Measurements from ENCODE around the gene KRTAP21-2.
"Not testable (repeated sequence)": the region's sequence is repeated elsewhere in the genome, so short reads cannot be mapped to it uniquely, and the experiment has no call there.

KRTAP21-2 gene

GRCh38 chr21:30747159-30747558, at the start of gene KRTAP21-2:
TSS of gene KRTAP21-2 (minus strand) at chr21:30747259. CDS start at chr21:30747202, 57 bp downstream.
- no peak for DNase-seq (ENCODE audit: low read depth, low spot score)

- no peak for DNase-seq (ENCODE audit: low read depth, low spot score)
These were observed 46.7 kb upstream of the KRTAP21-2 start for GRCh38 chr21:30793581-30794314.

- DNase-seq (ENCODE audit: low read depth, low spot score) = no peak
These were observed 32.2 kb upstream of the KRTAP21-2 start for GRCh38 chr21:30779249-30779648.

GRCh38 chr21:30769724-30770431, 22.8 kb upstream of the KRTAP21-2 start:
- no peak for DNase-seq (ENCODE audit: low read depth, low spot score)

GRCh38 chr21:30760776-30761175, 13.7 kb upstream of the KRTAP21-2 start:
- no peak for DNase-seq (ENCODE audit: low read depth, low spot score)

- no peak for DNase-seq (ENCODE audit: low read depth, low spot score)
These were observed 11.2 kb upstream of the KRTAP21-2 start for GRCh38 chr21:30758306-30758705.

GRCh38 chr21:30755328-30755727, 8.3 kb upstream of the KRTAP21-2 start, which contains the start of gene KRTAP21-1:
TSS of gene KRTAP21-1 (minus strand) at chr21:30755428. CDS start at chr21:30755378, 50 bp downstream.
- DNase-seq (ENCODE audit: low read depth, low spot score) = not testable (repeated sequence)

- no peak for DNase-seq (ENCODE audit: low read depth, low spot score)
These were observed 6.6 kb downstream of the KRTAP21-2 start for GRCh38 chr21:30740462-30740861.

GRCh38 chr21:30733026-30733425, 14.0 kb downstream of the KRTAP21-2 start:
- DNase-seq (ENCODE audit: low read depth, low spot score) = no peak

- no peak for DNase-seq (ENCODE audit: low read depth, low spot score)
These were observed 20.3 kb downstream of the KRTAP21-2 start for GRCh38 chr21:30726726-30727125.

GRCh38 chr21:30719401-30719800, 27.7 kb downstream of the KRTAP21-2 start:
- DNase-seq (ENCODE audit: low read depth, low spot score) = no peak

- no peak for DNase-seq (ENCODE audit: low read depth, low spot score)
These were observed 28.7 kb downstream of the KRTAP21-2 start, which contains the start of gene KRTAP21-3 for GRCh38 chr21:30718239-30718909. TSS of gene KRTAP21-3 (minus strand) at chr21:30718777. CDS start at chr21:30718759, 18 bp downstream.

- no peak for DNase-seq (ENCODE audit: low read depth, low spot score)
These were observed 30.0 kb downstream of the KRTAP21-2 start for GRCh38 chr21:30717105-30717504.

GRCh38 chr21:30714946-30715345, 32.1 kb downstream of the KRTAP21-2 start:
- DNase-seq (ENCODE audit: low read depth, low spot score) = no peak

- DNase-seq (ENCODE audit: low read depth, low spot score) = no peak
These were observed 32.6 kb downstream of the KRTAP21-2 start for GRCh38 chr21:30714456-30714855.

- no peak for DNase-seq (ENCODE audit: low read depth, low spot score)
These were observed 33.3 kb downstream of the KRTAP21-2 start for GRCh38 chr21:30713766-30714165.

GRCh38 chr21:30710499-30710898, 36.6 kb downstream of the KRTAP21-2 start:
- no peak for DNase-seq (ENCODE audit: low read depth, low spot score)

GRCh38 chr21:30707409-30707808, 39.6 kb downstream of the KRTAP21-2 start:
- no peak for DNase-seq (ENCODE audit: low read depth, low spot score)

Data from activated naive CD8-positive, alpha-beta T cell treated with anti-CD3 and anti-CD28 coated beads, Interleukin-2, amount 50 U/mL, for 16 hours (primary cell).